HG03025 (cell line): ENCODE data around the gene HOXA13.

Experiments used
- ATAC-seq: cut with Tn5 transposase; IDR thresholded peaks from one replicate; pipeline ENCODE4 v1.9.1; 2021; ENCODE audit warnings: mild to moderate bottlenecking, moderate library complexity; ENCODE audit not compliant: unreplicated experiment, low FRiP score

HOXA13 gene

DNA sequence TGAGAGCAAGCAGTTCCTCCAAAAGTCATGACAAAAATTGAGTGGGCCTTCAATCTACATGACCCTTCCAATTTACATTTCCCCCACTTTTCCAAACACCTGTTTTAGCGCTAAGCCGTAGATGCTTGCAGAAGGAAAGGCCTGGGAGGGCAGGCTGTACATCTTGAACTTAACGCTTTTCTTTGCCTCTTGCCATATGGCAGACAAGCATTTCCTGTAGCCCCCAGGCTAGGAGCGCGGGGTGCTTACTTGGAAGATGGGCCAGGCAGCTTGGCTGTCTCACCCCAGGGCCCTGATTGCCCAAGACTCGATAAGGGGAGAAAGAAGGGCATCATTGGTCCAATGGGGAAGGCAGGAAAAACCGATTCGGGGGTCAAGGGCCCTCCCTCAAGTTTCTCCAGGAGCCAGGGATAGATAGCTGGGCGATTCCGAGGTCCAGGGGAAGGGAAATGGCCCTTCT lies 27.5 kb downstream of the HOXA13 start:
- no peak for ATAC-seq

DNA sequence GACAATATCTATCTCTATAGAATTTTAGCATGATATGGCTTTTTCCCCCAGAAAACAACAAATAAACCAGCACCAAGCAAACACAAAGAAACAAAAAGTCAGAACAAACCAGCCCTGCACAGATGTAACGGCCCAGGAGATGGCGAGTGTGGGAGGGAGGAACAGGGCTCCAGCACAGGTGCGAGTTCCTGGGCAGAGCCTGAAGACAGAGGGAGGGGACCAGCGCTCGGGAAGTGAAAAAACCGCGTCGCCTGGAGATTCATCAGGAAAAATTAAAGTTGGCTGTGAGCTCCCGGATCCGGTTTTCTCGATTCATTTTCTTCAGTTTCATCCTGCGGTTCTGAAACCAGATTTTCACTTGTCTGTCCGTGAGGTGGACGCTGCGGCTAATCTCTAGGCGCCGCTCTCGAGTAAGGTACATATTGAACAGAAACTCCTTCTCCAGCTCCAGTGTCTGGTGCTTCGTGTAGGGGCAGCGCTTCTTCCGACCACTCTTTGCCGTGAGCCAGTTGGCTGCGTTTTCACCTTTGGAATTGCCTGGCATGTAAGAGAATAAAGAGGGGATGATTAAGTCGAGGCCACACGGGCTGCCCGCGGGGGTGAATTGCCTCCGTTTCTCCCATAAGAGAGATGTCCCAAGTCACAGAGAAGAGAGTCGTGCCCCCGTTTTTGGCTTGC lies 28.1 kb downstream of the HOXA13 start:
- ATAC-seq, result no peak

DNA sequence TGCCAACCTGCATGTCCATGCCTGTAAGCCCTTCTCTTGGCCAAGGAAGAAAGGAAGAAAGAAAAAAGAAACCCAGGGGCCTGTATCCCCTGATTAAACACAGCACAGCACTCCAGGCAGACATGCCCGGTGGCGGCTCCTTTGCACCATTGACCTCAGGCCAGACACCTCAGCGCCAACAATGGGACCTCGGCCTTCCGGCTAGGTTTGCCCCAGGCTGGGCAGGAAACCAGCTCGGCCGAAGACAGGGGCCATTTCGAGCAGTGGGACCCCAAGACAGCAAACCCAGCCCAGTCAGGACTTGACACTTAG lies 28.6 kb downstream of the HOXA13 start:
- ATAC-seq, result no peak

DNA sequence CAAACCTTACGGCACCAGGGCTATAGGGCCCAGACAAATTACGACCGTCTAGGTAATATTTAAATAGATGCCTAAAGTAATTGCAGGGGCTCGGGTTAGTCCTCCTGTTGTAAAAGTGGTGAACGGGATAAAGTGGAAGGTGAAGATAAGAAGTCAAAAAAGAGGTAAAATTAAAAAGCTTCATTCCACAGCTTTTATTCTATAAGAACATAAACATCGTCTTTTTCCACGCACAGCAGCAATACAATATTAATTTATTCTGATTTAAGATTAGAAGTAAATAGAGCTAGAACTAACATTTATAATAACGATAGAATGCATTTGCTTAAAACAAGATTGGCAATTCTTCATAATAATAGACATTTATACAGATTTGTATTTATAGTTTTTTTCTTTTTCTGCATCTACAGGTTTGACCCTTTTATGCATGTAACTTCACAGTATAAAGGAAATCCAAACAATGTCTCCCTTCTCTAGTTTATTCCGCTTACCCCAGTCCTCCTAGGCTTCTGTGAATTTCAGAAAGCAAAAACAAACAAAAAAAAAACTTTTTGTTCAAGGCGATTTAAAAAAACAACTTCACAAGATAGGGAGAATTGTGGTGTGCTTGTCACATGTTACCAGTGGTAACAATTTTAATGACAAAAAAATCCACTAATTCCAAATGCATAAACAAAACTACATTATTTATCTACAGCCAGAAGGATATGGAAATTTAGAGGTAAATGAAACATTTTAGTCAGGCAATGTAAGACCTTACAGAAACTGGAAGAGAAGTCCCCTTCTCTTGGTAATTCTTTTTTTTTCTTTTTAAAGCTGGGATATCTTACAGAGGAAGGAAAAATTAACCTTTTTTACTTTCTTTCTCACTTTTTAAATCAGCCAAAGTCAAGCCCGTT lies 29.2 kb downstream of the HOXA13 start:
- ATAC-seq, result no peak

DNA sequence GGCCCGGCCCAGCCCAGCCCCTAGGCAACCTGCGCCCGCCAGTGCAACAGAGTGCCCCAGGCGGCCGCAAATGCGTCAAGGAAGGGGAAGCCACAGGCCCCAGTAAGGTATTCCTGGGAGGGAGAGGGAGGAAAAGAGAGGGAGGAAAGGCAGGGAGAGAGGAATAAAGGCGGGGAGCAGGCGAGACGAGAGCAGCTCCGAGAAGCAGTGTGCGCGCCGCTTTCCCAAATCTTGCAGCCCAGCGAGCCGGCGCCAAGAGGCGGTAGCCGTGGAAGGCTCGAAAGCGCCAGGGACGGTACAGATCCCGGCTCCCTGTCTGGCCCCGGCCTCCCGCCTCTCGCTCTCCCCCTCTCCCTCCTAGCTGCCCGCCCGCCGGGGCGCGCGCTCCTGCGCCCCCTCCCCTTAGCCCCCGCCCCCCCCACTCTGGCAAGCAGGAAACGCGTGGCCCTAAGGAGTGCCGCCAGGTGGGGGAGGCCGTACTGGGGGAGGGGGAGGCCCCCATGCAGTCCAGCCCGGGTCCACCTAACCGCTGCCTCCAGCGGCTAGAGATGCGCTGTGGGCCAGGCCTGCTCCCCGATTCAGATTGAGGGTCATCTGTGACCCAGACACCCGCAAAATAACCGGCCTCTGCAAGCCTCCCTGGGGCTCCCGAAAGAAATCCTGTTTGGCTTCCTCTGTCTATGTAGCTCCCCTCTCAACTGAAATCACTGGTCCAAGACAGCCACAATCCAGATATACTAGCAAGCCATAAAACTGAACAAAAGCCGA lies 30.0 kb downstream of the HOXA13 start:
- no peak for ATAC-seq

DNA sequence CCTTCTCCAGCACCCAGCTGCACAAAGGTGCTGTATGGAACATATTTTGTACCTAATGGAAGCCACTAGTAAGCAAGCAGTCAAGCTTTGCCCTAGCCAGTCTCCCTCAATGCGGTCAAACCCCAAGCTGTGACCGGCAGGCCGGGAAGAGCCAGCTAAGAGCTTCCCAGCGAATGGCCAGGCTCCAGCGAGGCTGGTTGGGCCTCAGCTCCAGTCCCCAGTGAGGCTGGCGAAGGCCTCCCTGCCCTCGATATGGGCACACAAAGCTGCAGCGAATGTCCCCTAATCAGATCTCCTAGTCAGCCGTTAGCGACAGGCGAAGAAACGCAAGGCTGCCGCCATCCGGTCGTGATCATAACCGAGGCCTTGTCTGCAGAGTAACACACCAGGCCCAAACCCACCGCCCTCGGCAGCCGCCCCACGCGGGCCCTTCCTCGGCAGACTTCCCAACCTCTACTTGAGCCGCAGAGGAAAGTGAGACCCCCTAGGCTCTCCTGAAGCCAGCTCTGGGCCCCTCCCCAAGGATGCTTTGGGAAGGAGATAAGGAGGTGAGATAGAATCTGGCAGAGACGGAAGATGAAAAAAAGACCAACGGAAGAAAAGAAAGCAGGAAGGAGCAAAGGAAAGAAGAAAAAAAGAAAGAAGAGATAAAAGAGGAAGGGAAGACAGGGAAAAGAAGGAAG lies 31.5 kb downstream of the HOXA13 start:
- ATAC-seq, result no peak

DNA sequence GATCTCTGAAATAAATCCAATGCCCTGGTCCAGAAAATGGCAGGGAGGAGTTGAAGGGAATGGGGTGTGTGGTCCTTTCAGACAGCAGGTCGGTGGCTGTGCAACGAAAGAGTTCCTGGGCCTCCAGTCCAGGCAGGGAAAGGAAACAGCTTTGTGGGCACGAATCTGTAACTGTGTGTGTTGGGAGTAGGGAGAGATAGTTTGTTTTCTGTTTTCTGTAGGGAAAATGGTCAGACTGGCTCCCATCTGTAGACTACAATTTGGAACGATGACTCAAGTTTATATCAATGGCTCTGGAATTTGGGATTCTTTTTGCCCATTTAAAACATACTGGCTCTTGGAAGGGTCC lies 32.0 kb downstream of the HOXA13 start:
- no peak for ATAC-seq

DNA sequence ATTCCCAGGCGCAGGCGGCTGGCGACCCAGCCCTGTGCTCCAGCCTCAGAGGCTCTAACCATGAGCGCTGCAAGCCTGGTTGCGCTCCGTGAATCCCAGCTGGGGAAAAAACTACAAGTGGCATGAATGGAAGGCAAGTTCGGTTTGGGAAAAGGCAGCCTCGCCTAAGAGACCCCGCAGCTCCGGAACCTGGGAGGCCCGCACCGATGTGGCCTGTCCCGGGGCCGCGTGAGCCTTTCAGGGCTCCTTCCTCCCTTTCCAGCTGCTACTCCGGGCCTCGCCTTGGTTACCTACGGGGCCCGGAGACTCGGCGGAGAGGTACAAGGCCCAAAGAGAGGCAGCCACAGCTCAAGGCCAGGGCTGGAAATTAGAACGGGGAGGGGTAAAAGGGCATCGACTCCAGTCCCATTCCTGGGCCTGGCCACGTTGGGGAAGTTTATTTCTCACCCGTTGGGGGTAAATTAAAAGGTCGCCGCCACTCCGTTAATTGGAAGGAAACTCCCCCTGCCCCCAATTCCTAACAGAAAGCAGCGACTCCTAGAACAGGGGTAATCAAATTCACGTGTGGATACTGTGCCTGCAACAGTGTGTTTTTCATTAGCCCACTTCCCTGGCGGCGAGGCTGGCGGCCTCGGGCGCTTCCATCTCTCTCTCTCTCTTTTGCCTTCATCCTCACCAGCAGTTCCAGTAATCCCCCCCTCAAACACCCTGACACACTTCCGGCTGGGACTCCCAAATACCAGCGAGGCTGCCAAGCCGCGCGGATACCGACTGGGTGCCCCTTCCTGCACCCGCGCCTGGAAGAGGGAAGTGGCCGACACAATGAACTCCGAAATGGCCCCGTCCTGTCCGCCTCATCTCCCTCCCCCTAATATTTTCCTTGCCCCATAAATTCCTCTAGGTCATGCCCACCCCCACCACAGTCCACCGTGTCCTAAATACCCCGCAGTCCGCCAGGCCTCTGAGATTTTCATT lies 33.1 kb downstream of the HOXA13 start:
- ATAC-seq, result no peak

DNA sequence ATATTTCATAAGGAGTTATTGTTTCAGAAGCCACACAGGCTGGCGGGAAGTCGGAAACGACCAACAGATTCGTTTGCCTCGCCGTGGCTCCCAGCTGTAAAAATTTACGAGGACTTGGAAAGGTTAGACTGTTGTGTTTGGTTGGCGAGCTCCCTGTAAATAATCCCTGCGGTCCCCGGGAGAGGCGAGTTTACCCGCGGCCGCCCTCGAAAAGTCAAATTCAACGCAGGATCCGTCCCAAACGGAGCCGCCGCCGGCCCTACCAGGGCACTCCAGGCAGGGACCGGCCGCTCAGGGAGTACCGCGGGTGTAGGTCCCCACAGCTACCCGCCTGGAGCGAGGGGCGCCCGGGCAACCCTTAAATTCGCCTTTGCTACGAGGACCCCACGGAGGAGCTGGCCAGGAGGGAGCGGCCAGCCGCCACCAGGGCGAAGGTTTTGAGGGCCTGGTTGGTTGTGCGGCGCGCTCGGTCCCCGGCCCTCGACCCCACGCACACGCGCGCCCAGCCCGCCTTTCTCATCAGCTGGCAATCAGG lies 33.8 kb downstream of the HOXA13 start:
- no peak for ATAC-seq

DNA sequence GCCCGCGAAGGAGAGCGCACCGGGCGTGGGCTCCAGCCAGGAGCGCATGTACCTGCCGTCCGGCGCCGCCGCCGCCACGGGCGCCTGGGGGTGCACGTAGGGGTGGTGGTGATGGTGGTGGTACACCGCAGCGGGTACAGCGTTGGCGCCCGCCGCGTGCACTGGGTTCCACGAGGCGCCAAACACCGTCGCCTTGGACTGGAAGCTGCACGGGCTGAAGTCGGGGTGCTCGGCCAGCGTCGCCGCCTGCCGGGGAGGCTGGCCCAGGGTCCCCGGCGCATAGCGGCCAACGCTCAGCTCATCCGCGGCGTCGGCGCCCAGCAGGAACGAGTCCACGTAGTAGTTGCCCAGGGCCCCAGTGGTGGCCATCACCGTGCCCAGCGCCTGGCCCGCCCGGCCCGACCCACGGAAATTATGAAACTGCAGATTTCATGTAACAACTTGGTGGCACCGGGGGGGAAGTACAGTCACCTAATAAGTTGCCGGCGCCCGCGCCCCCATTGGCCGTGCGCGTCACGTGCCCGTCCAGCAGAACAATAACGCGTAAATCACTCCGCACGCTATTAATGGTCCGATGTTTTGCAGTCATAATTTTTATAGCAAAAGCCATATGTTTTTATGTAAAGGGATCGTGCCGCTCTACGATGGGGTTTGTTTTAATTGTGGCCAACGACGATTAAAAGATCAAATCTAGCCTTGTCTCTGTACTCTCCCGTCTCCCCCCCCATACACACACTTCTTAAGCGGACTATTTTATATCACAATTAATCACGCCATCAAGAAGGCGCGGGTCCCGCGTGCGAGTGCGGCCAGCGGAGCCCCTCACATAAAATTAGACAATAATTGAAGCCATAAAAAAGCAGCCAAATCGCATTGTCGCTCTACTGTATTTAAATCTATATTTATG lies 34.5 kb downstream of the HOXA13 start, which contains the start of gene HOXA9:
Gene HOXA9, minus strand, starts transcription at position 449 of the 907 bp plus-strand sequence. Its CDS starts 80 bp downstream, at position 369.
- ATAC-seq, result no peak

DNA sequence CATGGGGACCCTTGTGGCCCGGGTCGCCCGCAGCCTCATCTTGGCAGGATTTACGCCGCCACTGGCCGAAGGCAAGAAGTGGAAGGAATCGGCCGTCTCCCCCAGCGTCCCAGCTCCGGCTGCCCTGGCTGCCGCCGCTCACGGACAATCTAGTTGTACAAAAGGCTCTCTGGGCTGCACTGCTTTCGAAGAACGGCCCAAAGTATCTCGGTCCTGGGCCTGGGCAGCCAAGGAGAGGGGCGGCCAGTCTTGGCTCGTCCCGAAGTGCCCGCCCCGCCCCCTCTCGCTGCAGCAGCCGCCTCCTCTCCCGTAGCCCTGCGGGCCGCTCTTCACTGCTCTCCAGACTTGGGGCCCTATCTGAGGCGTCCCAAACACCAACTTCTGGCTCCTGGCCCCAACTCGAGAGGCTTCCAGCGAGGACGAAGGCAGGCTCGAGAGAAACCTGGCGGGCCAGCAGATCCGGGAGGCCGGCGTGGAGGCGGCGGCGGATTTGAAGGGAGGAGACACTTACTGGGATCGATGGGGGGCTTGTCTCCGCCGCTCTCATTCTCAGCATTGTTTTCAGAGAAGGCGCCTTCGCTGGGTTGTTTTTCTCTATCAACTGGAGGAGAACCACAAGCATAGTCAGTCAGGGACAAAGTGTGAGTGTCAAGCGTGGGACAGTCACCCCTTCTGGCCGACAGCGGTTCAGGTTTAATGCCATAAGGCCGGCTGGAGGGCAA lies 35.4 kb downstream of the HOXA13 start:
- no peak for ATAC-seq

DNA sequence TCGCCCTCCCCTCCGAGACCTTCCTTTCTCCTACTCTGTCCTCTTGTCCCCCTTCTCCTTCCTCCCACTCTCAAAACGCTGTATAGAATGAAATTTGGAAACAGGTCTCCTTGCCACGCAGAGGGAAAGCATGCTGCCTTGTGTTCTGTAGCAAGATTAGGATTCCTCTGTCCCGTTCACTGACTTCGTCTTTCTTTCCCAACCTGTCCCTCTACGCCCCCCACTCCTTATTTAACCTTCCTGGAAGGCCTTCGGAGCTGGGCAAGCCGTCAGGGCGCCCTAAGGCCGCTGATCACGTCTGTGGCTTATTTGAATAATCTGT lies 35.9 kb downstream of the HOXA13 start:
- no peak for ATAC-seq

DNA sequence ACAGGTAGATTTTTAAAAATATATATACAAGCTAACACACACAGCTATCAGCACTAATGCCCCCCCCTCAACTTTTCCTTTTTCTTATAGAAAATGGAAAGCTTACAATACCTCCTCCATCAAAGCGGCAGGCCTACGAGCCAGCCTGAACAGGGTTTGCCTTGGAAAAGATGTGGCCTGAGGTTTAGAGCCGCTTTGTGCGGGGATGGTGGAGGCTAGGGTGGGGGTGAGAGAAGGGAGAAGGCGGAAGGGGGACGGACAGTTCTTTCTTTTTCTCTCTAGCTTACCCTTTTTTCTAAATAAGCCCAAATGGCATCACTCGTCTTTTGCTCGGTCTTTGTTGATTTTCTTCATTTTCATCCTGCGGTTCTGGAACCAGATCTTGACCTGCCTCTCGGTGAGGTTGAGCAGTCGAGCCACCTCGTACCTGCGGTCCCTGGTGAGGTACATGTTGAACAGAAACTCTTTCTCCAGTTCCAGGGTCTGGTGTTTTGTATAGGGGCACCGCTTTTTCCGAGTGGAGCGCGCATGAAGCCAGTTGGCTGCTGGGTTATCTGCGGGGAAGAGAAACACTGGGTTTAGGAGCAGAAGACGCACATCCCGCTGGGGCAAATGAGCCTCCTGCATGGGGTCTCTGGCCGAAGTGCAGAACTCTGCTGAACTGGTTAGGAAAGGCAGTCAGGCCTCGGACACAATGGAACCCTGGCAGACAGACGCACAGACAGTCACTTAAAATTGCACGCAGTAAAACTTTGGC lies 36.4 kb downstream of the HOXA13 start:
- ATAC-seq, result no peak

DNA sequence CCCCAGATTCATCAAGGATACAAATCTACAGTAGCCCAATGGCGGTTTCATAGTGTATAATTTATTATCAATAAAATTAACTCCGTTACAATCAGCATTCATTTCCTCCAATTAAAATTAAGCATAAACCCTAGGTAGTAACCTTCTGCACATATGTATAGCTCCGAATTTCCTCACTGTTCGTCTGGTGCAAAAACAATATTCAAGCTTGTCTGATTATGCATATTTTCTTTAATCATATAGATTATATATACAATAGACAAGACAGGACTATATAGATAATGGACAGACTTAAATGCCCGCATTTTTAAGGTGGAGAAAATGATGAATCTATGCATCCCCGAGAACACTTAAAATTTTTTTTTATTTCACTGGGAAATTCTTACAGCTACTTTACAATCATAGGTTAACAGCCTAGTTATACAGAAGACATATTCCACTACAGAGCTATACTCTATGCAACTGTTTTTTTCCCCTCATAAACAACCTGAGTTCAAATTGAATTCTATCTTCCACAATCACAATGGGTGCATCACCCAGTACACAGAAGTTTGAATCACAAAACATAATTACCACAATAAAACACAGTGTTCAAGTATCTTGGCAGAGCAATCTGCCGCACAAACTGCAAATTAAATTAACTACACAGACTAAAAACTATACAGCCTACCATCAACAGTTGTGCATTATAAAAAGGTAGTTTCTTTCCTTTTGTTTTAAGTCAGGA lies 37.2 kb downstream of the HOXA13 start:
- ATAC-seq, result no peak

DNA sequence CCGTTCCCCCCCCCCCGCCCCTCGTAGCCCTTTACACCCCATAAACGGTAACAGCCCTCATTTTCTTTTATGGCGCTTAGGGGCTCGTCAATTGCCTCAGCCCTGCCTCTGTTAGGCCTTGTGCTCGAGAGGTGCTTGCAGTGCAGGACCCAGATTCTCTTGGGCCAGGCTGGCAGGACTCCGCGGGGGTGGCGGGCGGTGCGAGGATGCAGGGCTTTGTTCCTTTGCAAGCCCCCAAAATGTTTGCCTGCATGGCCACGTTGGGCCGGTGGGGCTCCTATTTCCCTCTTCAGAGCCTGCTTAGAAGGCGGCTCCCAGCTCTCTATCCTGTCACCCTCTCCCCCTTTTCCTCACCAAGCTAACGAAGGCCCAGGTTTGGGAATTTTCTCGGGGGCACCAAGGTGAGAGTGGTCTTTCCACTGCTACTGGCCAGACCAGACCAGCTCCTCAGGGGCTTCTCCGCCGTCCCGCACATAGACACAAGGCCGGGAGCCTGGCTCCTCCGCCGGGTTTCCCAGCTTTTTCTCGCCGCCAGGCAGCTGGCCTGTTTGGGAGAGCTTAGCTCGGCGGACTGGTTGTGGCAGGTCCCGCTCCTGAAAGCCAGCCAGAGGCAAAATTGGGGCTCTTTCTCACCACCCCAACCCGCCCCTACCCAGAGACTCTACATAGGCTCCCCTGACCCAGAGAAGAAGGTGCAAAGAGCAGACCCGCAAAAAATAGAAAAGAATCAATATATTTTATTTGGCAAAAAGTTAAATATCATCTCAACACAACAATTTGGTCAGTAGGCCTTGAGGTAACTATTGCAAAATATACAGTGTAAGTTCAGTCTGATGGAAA lies 38.0 kb downstream of the HOXA13 start:
- ATAC-seq, result no peak
